GM12801 (cell line): ENCODE measurements around the gene DCP1B.

Experiments
- CTCF ChIP-seq: IDR thresholded peaks from one replicate; pipeline ENCODE4 v1.5.1; 2011; ENCODE audit warnings: control low read depth; ENCODE audit not compliant: insufficient read length; ENCODE audit errors: extremely low read depth

The DCP1B gene

GRCh38 chr12:2029851-2030250, 25.6 kb upstream of the DCP1B start:
- no peak for TF ChIP-seq CTCF

- TF ChIP-seq CTCF = no peak
These were observed 23.1 kb upstream of the DCP1B start for GRCh38 chr12:2027351-2027750.

DNA sequence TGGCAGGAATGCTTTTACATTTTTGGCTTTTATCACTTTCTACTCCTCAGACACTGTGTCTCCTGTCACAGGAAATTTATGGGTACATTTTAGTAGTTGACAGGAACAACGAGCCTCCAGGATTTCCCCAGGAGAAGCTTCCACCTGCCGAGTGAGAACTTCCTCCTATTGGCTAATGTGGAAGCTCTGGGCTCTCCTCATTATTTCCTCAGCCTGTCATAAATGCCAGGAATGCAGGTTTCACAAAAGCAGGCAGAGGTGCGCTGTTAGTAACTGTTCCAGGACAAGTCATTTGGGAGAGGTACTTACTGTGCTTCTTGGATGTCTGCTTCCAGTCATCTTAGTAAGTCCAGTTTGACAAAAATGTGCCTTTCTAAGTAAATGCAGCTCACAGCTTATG, 19.1 kb upstream of the DCP1B start:
- TF ChIP-seq CTCF = no peak

GRCh38 chr12:2020511-2020910, 16.3 kb upstream of the DCP1B start:
- TF ChIP-seq CTCF = no peak

DNA sequence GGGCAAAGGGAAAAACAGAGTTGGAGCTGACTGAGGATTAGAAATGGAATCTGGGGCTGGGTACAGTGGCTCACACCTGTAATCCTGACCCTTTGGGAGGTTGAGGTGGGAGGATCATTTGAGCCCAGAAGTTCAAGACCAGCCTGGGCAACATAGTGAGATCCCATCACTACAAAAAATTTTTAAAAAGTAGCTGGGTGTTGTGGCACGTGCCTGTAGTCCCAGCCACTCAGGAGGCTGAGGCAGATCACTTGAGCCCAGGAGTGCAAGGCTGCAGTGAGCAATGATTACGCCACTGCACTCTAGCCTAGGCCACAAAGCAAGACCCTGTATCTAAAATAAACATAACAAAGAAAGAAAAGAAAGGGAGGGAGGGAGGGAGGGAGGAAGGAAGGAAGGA, 14.9 kb upstream of the DCP1B start:
- TF ChIP-seq CTCF = no peak

GRCh38 chr12:2018391-2018790, 14.1 kb upstream of the DCP1B start:
- no peak for TF ChIP-seq CTCF

GRCh38 chr12:2017546-2018337, 13.5 kb upstream of the DCP1B start:
- TF ChIP-seq CTCF = no peak
